MV-4-11 (cell line): ENCODE data around the gene CDH12.
A peak's percentile ranks its signal among the peaks of the same experiment; 100 is the strongest.
"Not testable (repeated sequence)": the region's sequence is repeated elsewhere in the genome, so short reads cannot be mapped to it uniquely, and the experiment has no call there.

Experiments used
- DNase-seq: peaks from one replicate; lab custom pipeline; 2025; lab: John Stamatoyannopoulos, UW

The CDH12 gene

DNA sequence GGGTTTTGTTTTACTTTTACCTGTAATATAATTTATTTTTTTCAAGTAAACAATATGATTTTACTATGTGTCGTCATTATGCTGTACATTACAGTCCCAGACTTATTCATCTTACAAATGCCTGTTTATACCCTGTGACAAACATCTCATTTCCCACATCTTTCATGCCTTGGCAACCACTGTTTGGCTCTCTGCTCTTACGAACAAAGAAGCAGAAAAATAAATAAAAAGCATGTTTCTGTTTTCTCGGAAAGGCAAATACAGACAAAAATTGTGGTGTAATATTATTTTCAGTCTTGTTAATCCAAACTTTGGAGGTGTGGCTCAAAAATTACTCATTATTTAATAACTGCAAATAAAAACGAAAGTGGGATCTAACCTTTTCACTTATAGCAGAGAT is 393.0 kb downstream of the CDH12 start:
- DNase-seq, result no peak

DNA sequence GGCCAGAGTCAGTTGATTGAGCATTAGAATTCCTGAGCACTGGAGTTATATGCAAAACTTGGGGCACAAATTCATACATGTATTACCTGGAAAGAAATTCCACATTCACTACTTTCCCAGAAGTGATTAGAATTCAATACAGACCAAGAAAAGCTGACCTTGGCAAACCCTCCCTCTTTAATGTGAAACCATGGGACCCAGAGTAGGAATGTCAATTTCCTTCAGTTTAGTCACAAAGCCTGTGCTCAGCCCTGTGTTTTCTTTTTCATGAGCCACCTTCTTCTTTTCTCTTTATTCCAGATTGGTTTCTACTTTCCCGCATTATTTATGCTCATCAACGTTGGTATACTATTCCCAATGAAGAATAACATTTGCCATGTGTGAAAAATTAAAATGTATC is 420.2 kb downstream of the CDH12 start:
- no peak for DNase-seq

DNA sequence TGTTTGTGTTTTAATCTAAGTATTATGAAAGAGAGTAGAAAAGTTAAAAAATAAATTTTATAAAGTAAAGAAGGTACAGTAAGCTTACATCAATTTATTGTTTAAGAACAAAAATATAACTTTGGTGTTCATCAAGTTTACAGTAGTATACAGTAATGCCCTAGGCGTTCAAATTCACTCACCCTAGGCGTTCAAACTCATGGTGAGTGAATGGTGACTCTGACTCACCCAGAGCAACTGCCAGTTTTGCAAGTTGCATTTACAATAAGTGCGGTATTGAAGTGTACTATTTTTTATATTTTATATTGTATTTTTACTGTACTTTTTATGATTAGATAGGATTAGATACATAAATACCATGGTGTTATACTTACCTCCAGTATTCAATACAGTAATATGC is 421.3 kb downstream of the CDH12 start:
- DNase-seq, result no peak

DNA sequence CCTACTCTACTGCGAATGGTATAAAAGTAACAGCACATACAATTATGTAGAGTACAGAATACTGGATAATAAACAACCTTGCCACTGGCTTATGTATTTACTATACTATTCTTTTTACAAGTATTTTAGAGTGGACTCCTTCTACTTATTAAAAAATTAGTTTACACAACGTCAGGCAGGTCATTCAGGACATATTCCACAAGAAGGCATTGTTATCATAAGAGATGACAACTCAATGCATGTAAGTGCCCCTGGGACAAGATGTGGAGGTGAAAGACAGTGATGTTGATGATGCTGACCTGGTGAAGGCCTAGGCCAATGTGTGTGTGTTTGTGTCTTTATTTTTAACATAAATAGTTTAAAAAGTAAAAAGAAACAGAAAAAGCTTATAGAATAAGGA is 421.7 kb downstream of the CDH12 start:
- no peak for DNase-seq

DNA sequence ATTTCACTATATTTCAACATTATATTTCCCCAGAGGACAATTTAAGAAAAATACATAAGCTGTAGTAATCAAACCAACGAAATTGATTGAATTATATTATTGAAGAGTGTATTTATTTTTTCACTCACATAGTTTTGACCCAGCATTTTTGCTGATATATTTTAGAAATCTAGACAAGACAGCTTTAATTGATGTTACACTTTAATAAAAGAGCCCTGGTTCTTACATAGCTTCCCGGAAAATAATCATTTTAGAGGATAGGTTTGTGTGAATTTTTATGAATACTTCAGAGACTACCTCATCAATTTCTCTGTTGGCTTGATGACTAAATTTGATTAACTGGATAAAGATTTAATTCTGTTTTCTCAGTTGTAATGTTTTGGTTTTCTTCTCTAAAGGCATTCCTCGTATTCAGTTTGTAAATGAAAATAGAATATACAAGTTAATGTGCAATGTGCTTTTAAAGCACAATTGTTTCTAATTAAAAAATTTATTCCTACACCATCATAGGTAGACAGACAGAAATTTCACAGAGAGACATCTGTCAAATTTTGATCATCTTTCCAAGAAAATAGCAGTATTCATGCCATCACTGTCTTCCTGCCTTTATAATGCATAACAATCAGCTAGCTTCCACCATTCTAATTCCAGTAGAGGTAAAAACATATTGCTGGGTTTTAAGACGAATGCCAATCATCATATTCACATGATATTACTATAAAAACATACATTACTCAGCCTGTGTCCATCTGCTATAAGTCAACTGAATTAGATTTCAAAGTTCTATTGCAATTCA is 441.4 kb downstream of the CDH12 start:
- no peak for DNase-seq

DNA sequence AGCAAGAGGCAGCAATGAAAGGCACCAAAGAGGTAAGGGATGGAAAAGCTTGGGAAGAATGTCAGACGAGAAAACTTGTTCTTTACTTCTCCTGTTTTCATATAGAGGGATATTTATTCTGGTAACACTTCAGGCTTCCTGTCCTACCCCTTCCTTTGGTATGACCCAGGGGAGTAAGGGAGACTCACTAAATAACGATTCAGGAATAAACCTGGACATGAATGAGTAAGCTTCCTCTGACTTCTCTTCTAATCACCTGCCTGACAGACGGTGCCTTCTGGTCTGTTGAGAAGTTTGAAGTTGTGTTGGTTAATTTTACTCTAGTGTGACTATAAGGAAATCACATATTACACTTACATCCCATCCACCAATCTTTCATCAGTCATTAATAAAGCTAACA is 461.2 kb downstream of the CDH12 start:
- DNase-seq, result no peak

DNA sequence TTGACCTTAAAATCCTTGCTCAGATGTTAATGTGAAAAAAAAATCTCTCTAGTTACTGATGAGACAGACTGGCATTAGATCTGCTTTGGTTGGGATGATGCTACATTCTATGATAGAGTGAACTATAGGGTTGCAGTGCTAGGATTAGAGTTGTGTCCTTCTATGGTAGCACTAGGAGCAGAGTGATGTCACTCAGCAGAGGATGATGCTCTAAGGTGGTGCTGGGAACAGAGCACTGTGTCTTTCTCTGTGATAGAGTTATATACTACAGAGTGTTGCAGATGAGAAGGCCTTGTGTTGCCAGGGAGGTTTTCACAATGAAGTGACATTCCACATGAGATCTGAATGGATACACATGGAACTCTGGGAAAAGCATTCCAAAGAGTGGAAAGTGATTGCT is 462.3 kb downstream of the CDH12 start:
- no peak for DNase-seq

DNA sequence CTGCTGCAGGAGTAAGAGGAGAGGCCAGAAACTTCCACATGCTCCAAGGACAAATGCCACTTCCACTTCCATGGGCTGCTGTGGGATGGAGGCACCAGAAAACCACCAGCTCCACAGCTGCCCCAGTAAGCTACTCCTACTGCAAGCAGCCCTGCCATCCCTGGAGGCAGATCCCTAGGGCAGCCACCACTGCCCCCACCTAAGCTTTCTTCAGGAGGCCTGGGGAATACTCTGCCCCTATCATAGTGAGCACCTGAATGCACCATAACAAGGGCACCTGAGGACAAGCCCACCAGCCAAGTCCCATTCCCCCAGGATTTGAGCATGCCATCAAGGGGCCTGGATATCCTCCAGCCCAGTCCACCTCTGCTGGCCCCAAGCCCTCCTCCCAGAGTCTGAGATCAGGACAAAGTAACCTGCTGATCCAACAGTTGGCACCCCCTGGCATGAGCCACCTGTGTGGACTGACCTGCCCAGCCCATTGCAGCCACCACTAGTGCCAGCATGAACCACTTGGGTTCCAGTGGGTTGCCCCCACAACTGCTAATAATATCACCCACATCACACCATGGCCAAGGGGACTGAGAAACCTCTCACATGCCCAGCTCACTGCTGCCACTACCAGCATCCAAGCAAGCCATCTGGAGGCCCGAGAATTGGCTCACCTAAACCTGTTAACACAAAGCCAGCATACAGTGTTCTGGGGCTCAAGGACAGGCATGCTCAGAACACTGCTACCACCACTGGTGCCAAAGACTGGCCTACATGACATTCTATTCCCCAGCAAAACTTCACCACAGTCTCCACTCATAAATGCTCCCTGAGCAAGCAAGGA is 480.1 kb downstream of the CDH12 start:
- DNase-seq, result no peak

DNA sequence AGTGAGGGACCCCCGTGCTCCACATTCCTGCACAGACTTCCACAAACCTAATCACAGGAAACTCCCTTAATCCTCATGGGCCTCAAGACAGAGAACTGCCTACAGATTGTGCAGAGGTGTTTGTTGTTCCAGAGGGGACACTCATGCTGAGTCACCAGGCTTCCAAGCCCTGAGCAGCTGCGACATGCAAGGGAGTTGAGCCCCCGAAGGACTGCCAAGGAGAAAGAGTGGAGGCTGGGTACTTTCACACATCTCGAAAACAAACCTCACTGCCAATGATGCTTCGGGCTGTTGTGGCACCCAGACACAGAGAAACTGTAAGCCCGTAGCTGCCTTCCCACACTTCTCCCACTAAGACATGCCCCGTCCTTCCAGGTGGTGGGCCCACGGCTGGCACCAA is 480.8 kb downstream of the CDH12 start:
- DNase-seq, result no peak

DNA sequence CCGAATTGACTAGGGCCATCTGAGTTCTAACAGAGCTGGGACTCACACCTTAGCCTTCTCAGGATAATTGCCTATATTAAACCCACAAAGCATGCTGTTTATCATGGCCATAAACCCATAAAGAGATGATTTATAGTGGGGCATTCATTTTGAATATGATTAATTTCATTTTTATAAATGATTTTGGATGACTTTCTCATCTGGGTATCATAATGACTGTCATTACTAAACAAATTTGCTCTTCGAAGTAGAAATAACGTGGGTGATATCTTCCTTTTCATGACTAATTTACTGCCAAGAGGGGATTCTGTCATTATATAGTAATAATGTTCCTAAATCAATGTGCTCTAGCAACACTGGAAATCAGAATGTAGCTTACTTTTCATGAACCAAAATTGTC is 498.2 kb downstream of the CDH12 start:
- no peak for DNase-seq

DNA sequence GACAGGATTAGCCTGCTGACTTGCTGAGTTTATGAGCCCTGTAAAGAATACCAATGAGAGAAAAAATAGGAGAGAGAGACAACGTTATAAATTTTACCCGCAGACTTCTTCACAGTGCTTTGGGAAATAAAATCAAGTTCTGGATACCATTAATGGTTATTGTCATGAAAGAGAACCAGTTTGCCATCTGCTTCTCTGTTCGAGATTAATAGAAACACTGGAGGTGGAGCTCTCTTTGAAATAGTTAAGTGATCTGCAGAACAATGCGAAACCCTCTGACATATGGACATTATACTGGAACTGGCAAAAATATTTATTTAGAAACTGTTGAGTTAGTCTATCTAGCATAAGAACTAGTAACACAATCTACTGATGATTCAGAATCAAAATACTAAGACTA is 500.7 kb downstream of the CDH12 start:
- DNase-seq, result no peak

DNA sequence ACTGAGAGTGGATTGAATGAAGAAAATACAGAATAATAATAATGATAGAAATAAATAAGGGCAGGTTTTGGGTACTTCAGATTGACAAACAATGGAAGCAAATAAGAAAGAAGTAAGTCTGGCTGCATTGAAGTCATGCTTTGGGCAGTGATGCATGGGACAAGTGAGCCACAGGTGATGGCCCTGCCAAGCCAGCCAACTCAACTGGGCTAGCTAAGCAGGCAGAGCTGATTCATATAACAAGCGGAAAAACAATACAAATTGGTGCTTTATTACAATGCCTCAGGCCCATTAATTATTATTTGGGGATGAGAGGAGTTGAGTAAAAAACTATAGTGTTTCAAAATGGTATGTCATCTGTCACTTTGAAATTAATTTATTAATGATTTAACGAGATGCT is 502.0 kb downstream of the CDH12 start:
- no peak for DNase-seq

DNA sequence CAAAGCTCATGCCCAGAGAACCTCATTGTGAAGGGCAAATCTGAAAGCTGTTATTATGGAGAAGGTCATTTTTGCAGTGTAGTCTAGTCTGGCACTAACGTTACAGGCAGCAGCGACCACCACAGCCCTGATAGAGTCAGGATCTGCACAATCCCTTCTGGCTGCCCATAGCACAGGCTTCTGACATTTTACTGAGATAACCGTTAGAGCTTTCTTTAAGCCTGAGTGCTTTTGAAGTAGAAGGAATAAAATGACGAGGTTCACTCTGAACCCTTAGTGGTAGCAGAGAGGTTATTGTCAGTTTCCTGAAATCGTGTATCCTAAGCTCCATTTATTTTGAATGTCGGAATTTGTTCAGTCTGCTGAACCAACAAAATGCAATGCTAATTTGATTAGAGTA is 505.1 kb downstream of the CDH12 start:
- no peak for DNase-seq

DNA sequence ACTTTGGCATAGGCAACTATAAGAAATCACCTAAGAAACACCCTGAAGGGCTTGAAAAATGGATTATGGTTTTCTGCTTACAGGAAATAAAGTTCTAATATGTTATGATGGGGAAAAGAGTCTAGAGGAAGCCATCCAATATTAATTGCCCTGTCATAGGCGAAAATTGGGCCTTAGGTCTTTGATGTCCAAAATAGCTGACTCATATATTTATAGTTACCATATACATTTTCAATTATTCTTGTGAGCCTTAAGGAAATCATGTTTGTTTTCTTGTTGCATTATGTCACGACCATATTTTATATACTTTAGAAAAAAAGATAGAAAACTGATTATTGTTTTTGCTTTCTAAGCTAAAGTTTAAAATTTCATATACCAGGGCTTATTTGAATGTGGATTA is 509.1 kb downstream of the CDH12 start:
- no peak for DNase-seq

DNA sequence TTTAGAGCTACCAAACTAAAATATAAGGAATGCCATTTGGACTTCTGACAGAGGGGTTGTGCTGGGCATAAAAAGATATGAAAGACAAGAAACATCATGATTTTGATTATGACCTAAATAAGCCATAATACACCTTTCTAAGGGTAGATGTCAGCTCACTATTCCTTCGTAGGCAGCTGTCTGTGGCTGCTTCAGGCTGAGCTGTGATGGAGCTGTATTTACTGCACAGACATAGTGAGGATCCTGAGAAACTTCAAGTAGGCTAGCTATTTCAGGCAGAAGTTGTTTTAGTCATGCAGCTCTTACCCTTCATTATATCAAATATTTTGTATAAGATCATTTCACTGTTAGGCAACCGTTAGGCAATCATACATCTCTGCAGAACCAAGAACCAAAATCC is 511.7 kb downstream of the CDH12 start:
- DNase-seq, result no peak

DNA sequence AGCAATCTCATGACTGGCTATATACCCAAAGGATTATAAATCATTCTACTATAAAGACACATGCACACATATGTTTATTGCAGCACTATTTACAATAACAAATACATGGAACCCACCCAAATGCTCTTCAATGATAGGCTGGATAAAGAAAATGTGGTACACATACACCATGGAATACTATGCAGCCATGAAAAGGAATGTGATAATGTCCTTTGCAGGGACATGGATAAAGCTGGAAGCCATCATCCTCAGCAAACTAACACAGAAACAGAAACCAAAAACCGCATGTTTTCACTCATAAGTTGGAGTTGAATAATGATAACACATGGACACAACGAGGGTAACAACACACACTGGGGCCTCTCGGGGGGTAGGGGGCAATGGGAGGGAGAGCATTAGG is 520.2 kb downstream of the CDH12 start:
- not testable (repeated sequence) for DNase-seq

DNA sequence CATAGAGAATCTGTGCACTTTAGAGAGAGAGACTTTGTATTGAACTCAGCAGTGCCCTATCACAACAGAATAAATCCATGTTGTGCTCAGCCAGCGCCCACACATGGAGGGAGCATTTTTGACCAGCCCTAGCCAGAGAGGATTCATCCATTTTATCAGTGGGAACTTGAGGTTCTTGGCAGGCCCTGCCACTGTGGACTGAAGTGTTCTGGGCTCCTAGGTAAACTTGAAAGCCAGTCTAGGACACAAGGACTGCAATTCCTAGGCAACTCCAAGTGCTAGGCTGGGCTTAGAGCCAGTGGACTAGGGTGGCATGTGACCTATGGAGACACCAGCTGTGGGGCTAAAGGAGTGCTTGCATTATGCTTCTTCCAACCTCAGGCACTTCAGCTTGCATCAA is 523.5 kb downstream of the CDH12 start:
- no peak for DNase-seq

DNA sequence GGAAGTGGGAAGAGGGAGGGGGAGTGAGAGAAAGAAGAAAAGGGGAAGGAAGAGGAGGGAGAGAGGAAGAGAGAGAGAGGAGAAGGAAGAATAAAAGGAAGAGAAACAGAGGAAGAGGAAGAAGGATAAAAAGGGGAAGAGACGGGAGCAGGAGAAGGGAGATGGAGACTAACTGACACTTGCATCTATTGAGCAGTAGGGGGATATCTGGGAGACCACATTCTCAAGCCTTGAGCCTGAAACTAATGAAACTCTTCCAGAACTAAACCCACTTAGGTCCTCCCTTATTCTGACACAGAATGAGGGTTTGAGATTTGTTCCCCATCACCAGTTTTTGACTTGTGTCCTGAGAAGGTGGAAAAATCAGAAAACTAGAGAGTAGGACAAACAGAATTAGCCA is 533.3 kb downstream of the CDH12 start:
- DNase-seq, result peak; percentile 5

DNA sequence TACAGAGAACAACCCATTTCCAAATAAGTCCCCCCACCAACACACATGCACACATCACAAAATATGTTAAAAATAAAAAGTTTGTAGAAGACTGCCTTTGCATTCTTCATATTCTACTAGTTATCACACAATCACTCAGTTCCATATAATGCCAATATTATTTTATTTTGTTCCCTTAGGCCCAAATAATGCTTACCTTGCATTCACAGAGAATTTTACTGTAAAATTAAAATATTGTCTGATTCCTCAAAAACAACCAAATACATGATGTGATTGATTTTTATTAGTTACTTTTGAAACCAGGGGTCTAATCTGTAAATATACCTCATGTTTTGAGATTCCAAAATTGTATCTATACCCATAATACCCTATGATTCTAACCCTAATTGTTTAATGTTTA is 536.9 kb downstream of the CDH12 start:
- no peak for DNase-seq

DNA sequence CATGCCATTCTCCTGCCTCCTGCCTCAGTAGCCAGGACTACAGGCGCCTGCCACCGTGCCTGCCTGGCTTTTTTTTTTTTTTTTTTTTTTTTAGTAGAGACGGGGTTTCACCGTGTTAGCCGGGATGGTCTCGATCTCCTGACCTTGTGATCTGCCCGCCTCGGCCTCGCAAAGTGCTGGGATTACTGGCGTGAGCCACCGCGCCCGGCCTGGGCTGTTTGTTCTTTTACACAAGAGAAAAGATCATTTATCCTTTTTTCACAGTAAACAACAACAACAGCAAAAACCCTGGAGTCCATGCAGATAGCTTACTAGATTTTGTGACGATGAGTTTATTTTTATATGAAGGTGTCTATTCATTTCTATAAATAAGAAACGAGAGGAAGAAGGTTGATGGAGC is 538.1 kb downstream of the CDH12 start:
- DNase-seq, result not testable (repeated sequence)

DNA sequence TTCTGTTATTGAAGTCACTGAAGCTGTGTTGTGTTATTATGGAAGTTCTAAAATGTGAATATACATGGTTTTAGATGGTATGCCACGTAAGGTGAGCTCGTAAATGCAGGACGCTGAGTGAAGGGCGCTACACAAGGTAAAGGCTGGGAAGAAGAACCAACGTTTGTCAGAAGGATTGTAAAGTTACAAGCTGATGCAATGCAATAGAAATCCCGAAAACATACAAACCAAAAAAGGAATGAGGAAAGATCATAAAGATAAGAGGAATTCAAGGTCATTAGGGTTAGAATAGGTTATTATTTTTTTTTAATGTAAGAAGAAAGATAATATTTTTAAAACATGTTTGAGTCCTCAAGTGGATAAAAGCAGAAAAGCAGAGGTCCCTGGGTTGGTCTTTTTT is 538.6 kb downstream of the CDH12 start:
- no peak for DNase-seq

DNA sequence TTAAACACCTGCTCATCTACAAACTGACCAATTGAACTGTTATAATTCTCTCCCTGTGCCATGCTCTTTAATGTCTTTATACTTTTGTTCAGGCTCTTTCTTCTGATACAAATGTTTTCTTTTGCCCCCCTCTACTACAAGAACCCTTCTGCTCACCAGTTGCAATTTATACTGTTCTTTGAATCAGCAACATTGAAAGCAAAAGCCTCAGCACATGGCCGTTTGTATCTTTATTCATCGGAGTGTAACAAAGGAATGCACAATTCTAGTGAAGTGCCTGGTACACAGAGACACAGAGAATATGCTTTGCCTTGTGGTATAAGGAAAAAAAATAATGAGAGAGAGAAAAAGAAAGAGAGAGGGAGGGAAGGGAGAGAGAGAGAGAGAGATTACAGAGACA is 547.1 kb downstream of the CDH12 start:
- DNase-seq, result no peak

DNA sequence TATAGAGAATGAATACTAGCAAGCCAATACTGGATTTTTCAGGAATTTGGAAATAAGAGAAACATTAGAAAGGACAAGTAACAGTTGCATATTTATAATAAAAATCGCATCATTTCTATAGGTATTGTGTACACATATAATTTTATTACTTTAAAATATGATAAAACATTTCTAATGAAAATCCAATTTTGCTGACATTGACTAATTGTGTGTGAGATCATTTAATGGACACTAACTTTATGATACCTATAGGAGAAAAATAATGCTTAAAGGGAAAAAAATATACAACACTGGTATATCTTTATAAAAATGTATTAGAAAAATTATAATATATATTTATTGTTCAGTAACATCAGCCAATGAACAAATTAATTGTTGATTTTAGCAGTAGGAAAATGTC is 557.3 kb downstream of the CDH12 start:
- no peak for DNase-seq

DNA sequence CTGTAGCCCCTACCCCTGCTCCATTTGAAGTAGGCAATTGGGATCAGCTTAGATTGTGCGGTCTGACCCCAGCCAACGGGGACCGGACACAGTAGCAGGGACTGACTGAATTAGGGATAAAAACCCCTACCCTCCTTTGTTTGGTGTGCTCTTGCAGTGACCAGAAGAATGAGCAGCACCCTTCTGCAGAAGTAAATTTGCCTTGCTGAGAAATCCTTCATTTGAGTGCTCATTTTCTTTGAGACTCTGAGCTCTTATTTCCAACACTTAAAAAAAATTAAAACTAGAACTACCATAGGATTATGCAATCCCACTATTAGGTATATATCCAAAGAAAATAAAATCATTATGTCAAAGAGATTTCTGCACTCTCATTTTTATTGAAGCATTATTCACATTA is 560.0 kb downstream of the CDH12 start:
- DNase-seq, result no peak
